HepG2 (cell line): ENCODE data around the gene BBC3. TPM values are rescaled to one million over a fixed set of nuclear protein-coding genes. Genes with fewer than 3 reads are reported as not detected.

Source experiments
- ATAC-seq: fragments of 200-7000 bp; cut with Tn5 transposase; 3 replicates; pipeline ENCODE4 v1.9.1; 2020; ENCODE audit warnings: mild to moderate bottlenecking, moderate library complexity
- BruUV-seq: library from RNA; stranded (reverse); fragments of 400-500 nt; replicated peaks from 2 replicates; lab custom pipeline; 2021; lab: Mats Ljungman, UMichigan
- CTCF ChIA-PET: fragments of 300-600 bp; formaldehyde crosslinking; extraction: SDS; loops from one replicate; lab custom pipeline; 2021; ENCODE audit warnings: low total read pairs, inconsistent platforms, low intra/inter-chr PET ratio; lab: Yijun Ruan, JAX
- POLR2A ChIA-PET: fragments of 350-600 bp; sonication (Branson Sonifier 250); formaldehyde crosslinking; loops from one replicate; lab custom pipeline; 2020; ENCODE audit warnings: antibody characterized with exemption, inconsistent platforms; lab: Yijun Ruan, JAX
- DNase-seq: peaks from one replicate; pipeline ENCODE4 v3.0.0-alpha.2; 2015; ENCODE audit warnings: low spot score
- FAIRE-seq: peaks from 3 replicates; lab custom pipeline; 2011; peaks lifted over from hg19 to GRCh38; lab: Jason Lieb, UNC
- H2AFZ ChIP-seq: one replicate; pipeline ENCODE4 v1.6.1; 2011; ENCODE audit warnings: low read length, inconsistent platforms
- H3K27ac ChIP-seq: fragments of 300-600 bp; 3 replicates; pipeline ENCODE4 v1.8.0; 2011; ENCODE audit warnings: mixed run types, mild to moderate bottlenecking, mixed read lengths, low read length, inconsistent platforms; ENCODE audit not compliant: insufficient read depth; ENCODE audit errors: extremely low read length
- H3K27me3 ChIP-seq, 2 experiments: fragments of 200-600 bp in 1 of 2; 2 replicates in 1 of 2; 3 replicates in 1 of 2; pipeline versions ENCODE4 v1.6.0 to v1.8.0; 2011; ENCODE audit warnings: low read length in 2 of 2, mild to moderate bottlenecking in 2 of 2, moderate library complexity in 2 of 2, inconsistent platforms in 1 of 2; ENCODE audit not compliant: insufficient read depth in 2 of 2, control insufficient read depth in 1 of 2
- H3K36me3 ChIP-seq, 2 experiments: fragments of 200-600 bp in 1 of 2; replicated peaks in 1 of 2; 2 replicates in 1 of 2; 3 replicates in 1 of 2; pipeline versions ENCODE4 v1.5.1 to v1.8.0; 2011; ENCODE audit warnings: low read length in 2 of 2, inconsistent platforms in 1 of 2; ENCODE audit not compliant: insufficient read depth in 2 of 2, control insufficient read depth in 1 of 2
- H3K4me1 ChIP-seq: 2 replicates; pipeline ENCODE4 v1.5.1; 2012; ENCODE audit warnings: low read length, inconsistent platforms; ENCODE audit not compliant: insufficient read depth
- H3K4me2 ChIP-seq: 2 replicates; pipeline ENCODE4 v1.6.0; 2011; ENCODE audit warnings: low read depth, low read length, inconsistent platforms
- H3K4me3 ChIP-seq, 3 experiments: fragments of 200-600 bp in 1 of 3; sonication (generic), shearing (Covaris generic) in 1 of 3; replicated peaks in 1 of 3; 2 replicates each; pipeline ENCODE4 v1.5.1; 2011 to 2016; ENCODE audit warnings: low read length in 3 of 3, inconsistent platforms in 2 of 3, low read depth in 2 of 3, mild to moderate bottlenecking in 2 of 3, control low read depth in 1 of 3, mixed read lengths in 1 of 3; ENCODE audit not compliant: insufficient read depth in 1 of 3
- H3K79me2 ChIP-seq: one replicate; pipeline ENCODE4 v1.6.1; 2011; ENCODE audit warnings: low read length, inconsistent platforms; ENCODE audit not compliant: insufficient read depth
- H3K9ac ChIP-seq: 2 replicates; pipeline ENCODE4 v1.6.0; 2011; ENCODE audit warnings: mild to moderate bottlenecking, low read depth, low read length, inconsistent platforms; ENCODE audit not compliant: insufficient read depth
- H3K9me3 ChIP-seq: 2 replicates; pipeline ENCODE4 v1.5.1; 2012; ENCODE audit warnings: mild to moderate bottlenecking, low read length
- H4K20me1 ChIP-seq: 2 replicates; pipeline ENCODE4 v1.6.0; 2011; ENCODE audit warnings: inconsistent platforms, mild to moderate bottlenecking, low read length, moderate library complexity; ENCODE audit not compliant: insufficient read depth
- ATF3 ChIP-seq: sonication (generic); formaldehyde crosslinking; IDR thresholded peaks from 2 replicates; pipeline ENCODE4 v1.4.0; 2020; ENCODE audit warnings: missing genetic modification reagents
- CSRNP1 ChIP-seq: sonication (generic); formaldehyde crosslinking; IDR thresholded peaks from 2 replicates; pipeline ENCODE4 v1.8.1; 2023; ENCODE audit warnings: mild to moderate bottlenecking, missing genetic modification reagents
- HCFC1 ChIP-seq: fragments of 150-350 bp; IDR thresholded peaks from 2 replicates; pipeline ENCODE4 v1.6.1; 2014; ENCODE audit warnings: low read depth, low read length
- MTF1 ChIP-seq: sonication (generic); formaldehyde crosslinking; IDR thresholded peaks from 2 replicates; pipeline ENCODE4 v1.5.0; 2020; ENCODE audit warnings: missing genetic modification reagents
- MXD4 ChIP-seq: IDR thresholded peaks from 2 replicates; pipeline ENCODE4 v1.6.1; 2016; ENCODE audit warnings: mild to moderate bottlenecking, missing biosample characterization, missing genetic modification reagents
- POLR2AphosphoS5 ChIP-seq: IDR thresholded peaks from 2 replicates; pipeline ENCODE4 v1.6.1; 2012; ENCODE audit warnings: low read depth, low read length
- SOX13 ChIP-seq, 3 experiments: fragments of 450-650 bp in 1 of 3; sonication (generic) in 1 of 3; formaldehyde crosslinking in 1 of 3; IDR thresholded peaks in 2 of 3; conservative IDR thresholded peaks in 1 of 3; 2 replicates each; pipeline versions ENCODE4 v1.5.0 to v1.6.1; 2016 to 2020; ENCODE audit warnings: antibody characterized with exemption in 1 of 3, mild to moderate bottlenecking in 1 of 3, missing compliant biosample characterization in 1 of 3, missing genetic modification reagents in 1 of 3, moderate library complexity in 1 of 3
- UBTF ChIP-seq: sonication (generic); formaldehyde crosslinking; IDR thresholded peaks from 2 replicates; pipeline ENCODE4 v1.4.0; 2020; ENCODE audit warnings: mild to moderate bottlenecking, missing genetic modification reagents
- ZFP36L1 ChIP-seq: sonication (generic); formaldehyde crosslinking; IDR thresholded peaks from 2 replicates; pipeline ENCODE4 v1.8.0; 2022; ENCODE audit warnings: mild to moderate bottlenecking, missing genetic modification reagents, moderate library complexity
- ZNF280D ChIP-seq: sonication (generic); formaldehyde crosslinking; IDR thresholded peaks from 2 replicates; pipeline ENCODE4 v1.5.1; 2020; ENCODE audit warnings: mild to moderate bottlenecking, missing genetic modification reagents
- ZNF580 ChIP-seq: IDR thresholded peaks from 2 replicates; pipeline ENCODE4 v1.6.1; 2016; ENCODE audit warnings: low read depth, borderline replicate concordance
- ZNF790 ChIP-seq: sonication (generic); formaldehyde crosslinking; IDR thresholded peaks from 2 replicates; pipeline ENCODE4 v1.8.0; 2022; ENCODE audit warnings: missing genetic modification reagents, mild to moderate bottlenecking, borderline replicate concordance
- ZNF839 ChIP-seq: sonication (generic); formaldehyde crosslinking; IDR thresholded peaks from 2 replicates; pipeline ENCODE4 v1.4.0; 2020; ENCODE audit warnings: missing genetic modification reagents, mild to moderate bottlenecking, borderline replicate concordance
- WGBS: methylation state at CpG from one replicate; pipeline ENCODE4 v1.1.6; 2017; ENCODE audit warnings: low lambda C conversion rate; 5-methylcytosine and 5-hydroxymethylcytosine counted together
- in situ Hi-C: cut with HindIII; loops from 2 replicates; pipeline ENCODE4 v1.10.0; 2017; ENCODE audit warnings: low pct_unique_long_range_greater_than_20kb; ENCODE audit not compliant: extremely low pct_ligation_motif_present
- intact Hi-C: fragments of 100-400 bp; cut with micrococcal nuclease; formaldehyde crosslinking; loops from one replicate; pipeline ENCODE4 v1.10.0; 2022; ENCODE audit not compliant: unreplicated experiment
- polyA plus RNA-seq, 8 experiments: library from polyadenylated mRNA; depleted of rRNA in 3 of 8; stranded (reverse) in 7 of 8; unstranded in 1 of 8; fragments of >200 nt; fragmentation: Illumina TruSeq in 4 of 8; extraction: Trizol in 4 of 8; gene quantifications; 2 replicates each; pipeline versions ENCODE4 v1.2.1 to v1.2.3, GENCODE V29; 2011 to 2016; ENCODE audit warnings: low read depth in 4 of 8, missing spikeins in 1 of 8, mixed read lengths in 1 of 8; ENCODE audit not compliant: insufficient read depth in 1 of 8
- total RNA-seq, 5 experiments: library from RNA; depleted of rRNA; stranded (reverse); fragments of >200 nt; fragmentation: Illumina TruSeq; extraction: Trizol; gene quantifications; 2 replicates each; pipeline ENCODE4 v1.2.3, GENCODE V29; 2016; ENCODE audit warnings: low read depth in 1 of 5

BBC3 gene
- total and polyA plus RNA-seq, 2 of the 13 experiments (the other 11 are each of a cell fraction or from before 2014, with no cell fraction given) = 6.1 to 8.8 TPM

GRCh38 chr19:47225746-47226425 is 5.1 kb downstream of the BBC3 start:
- H3K27me3 ChIP-seq = peaks cover 0 to 4% of the 10 kb centered on the region in 2 experiments; a peak in 1 of 5 replicates
- H3K9me3 ChIP-seq = no peaks in the 10 kb centered on the region
- no TSS peak for BruUV-seq
- H3K4me1 ChIP-seq = peaks cover 24% of the 10 kb centered on the region
- ChIA-PET POLR2A (interaction anchor here (0.5 to 4.3 kb wide), 25 partner anchors 9 to 1759 kb away, joined by 3 to 93 read pairs (median 7); partner anchors contain the start of genes CCDC9, DHX34, INAFM1 and SAE1), CTCF (no interaction called here)
- intact Hi-C loops = no loop called here
- DNase-seq = peak; percentile 72
- WGBS = 15% methylated on average over 12 of the region's 59 CpGs
- H4K20me1 ChIP-seq = peaks cover 23% of the 10 kb centered on the region
- peak; percentile 49 for FAIRE-seq
- peaks cover 14 to 27% of the 10 kb centered on the region in 2 experiments; a peak in 4 of 5 replicates for H3K36me3 ChIP-seq
- peak; percentile 70 for ATAC-seq
- peak overlapping the region; percentile 93 for H3K27ac ChIP-seq
- peaks cover 23% of the 10 kb centered on the region for H3K79me2 ChIP-seq
- peak overlapping the region; percentile 94 for H3K4me2 ChIP-seq
- in situ Hi-C loops = no loop called here
- H3K4me3 ChIP-seq = peak overlapping the region; percentile 94 to 100 (median 95); a peak in 5 of 6 replicates
- peak overlapping the region; percentile 99 for H3K9ac ChIP-seq
- no peak overlapping the region for H2AFZ ChIP-seq
- TF ChIP-seq HCFC1 (peak; percentile 37), ZNF790 (CRISPR knock-in tag) (peak; percentile 57; the same call in 1 of the 2 replicates), ZNF280D (CRISPR knock-in tag) (0 out of 2 replicates have a peak, but pooled peaks have one; percentile 8), POLR2AphosphoS5 (peak; percentile 95), ZNF580 (CRISPR knock-in tag) (peak; percentile 64; the same call in 1 of the 2 replicates), MTF1 (CRISPR knock-in tag) (peak; percentile 36; the same call in 1 of the 2 replicates), CSRNP1 (CRISPR knock-in tag) (0 out of 2 replicates have a peak, but pooled peaks have one; percentile 63), MXD4 (CRISPR knock-in tag) (no peak; the same call in 1 of the 2 replicates), ZNF839 (0 out of 2 replicates have a peak, but pooled peaks have one; percentile 21), ATF3 (CRISPR knock-in tag) (peak; percentile 85), SOX13 (IDR thresholded peaks at IDR 0.05) (no peak; the same call in 1 of the 2 replicates), SOX13 (CRISPR knock-in tag; conservative IDR thresholded peaks at IDR 0.05 in 1 of 2, IDR thresholded peaks at IDR 0.05 in 1 of 2) (0 out of 4 replicates have a peak, but pooled peaks of 1 of the 2 experiments have one; percentile 6), UBTF (CRISPR knock-in tag) (peak; percentile 67; the same call in 1 of the 2 replicates), ZFP36L1 (no peak)
